HG02884 (cell line): ENCODE results near the gene ECEL1.

Experiments used
- ATAC-seq: cut with Tn5 transposase; IDR thresholded peaks from one replicate; pipeline ENCODE4 v1.9.1; 2021; ENCODE audit warnings: mild to moderate bottlenecking, moderate library complexity; ENCODE audit not compliant: unreplicated experiment

Gene ECEL1

GRCh38 chr2:232485757-232486557 lies 1.7 kb downstream of the ECEL1 start:
- no peak for ATAC-seq

- no peak for ATAC-seq
Observed at GRCh38 chr2:232485348-232485756, 2.3 kb downstream of the ECEL1 start.

GRCh38 chr2:232484628-232485347 lies 2.8 kb downstream of the ECEL1 start:
- no peak for ATAC-seq

GRCh38 chr2:232483923-232484627 lies 3.6 kb downstream of the ECEL1 start:
- ATAC-seq, result no peak

- no peak for ATAC-seq
Observed at GRCh38 chr2:232483311-232483922, 4.2 kb downstream of the ECEL1 start.

- no peak for ATAC-seq
Observed at GRCh38 chr2:232482301-232483238, 5.1 kb downstream of the ECEL1 start.

GRCh38 chr2:232481322-232482140 lies 6.1 kb downstream of the ECEL1 start:
- ATAC-seq, result no peak

GRCh38 chr2:232480201-232481190 lies 7.1 kb downstream of the ECEL1 start:
- no peak for ATAC-seq

- no peak for ATAC-seq
Observed at GRCh38 chr2:232479341-232480200, 8.1 kb downstream of the ECEL1 start.

- no peak for ATAC-seq
Observed at GRCh38 chr2:232478571-232479340, 8.9 kb downstream of the ECEL1 start.

GRCh38 chr2:232477751-232478510 lies 9.7 kb downstream of the ECEL1 start:
- ATAC-seq, result no peak

- no peak for ATAC-seq
Observed at GRCh38 chr2:232476791-232477190, 10.8 kb downstream of the ECEL1 start.

- ATAC-seq, result no peak
Observed at GRCh38 chr2:232476045-232476444, 11.6 kb downstream of the ECEL1 start.

GRCh38 chr2:232473467-232473890 lies 14.2 kb downstream of the ECEL1 start:
- ATAC-seq, result no peak

GRCh38 chr2:232466221-232466620 lies 21.4 kb downstream of the ECEL1 start:
- ATAC-seq, result no peak

GRCh38 chr2:232465061-232465460 lies 22.6 kb downstream of the ECEL1 start:
- ATAC-seq, result no peak
